Measurements from ENCODE around the gene PCSK2. TPM values are rescaled to one million over a fixed set of nuclear protein-coding genes. Genes with fewer than 3 reads are reported as not detected.

Gene PCSK2
- total RNA-seq, 4 donors from 2014 or later = 0.29 TPM; not detected in 3

DNA sequence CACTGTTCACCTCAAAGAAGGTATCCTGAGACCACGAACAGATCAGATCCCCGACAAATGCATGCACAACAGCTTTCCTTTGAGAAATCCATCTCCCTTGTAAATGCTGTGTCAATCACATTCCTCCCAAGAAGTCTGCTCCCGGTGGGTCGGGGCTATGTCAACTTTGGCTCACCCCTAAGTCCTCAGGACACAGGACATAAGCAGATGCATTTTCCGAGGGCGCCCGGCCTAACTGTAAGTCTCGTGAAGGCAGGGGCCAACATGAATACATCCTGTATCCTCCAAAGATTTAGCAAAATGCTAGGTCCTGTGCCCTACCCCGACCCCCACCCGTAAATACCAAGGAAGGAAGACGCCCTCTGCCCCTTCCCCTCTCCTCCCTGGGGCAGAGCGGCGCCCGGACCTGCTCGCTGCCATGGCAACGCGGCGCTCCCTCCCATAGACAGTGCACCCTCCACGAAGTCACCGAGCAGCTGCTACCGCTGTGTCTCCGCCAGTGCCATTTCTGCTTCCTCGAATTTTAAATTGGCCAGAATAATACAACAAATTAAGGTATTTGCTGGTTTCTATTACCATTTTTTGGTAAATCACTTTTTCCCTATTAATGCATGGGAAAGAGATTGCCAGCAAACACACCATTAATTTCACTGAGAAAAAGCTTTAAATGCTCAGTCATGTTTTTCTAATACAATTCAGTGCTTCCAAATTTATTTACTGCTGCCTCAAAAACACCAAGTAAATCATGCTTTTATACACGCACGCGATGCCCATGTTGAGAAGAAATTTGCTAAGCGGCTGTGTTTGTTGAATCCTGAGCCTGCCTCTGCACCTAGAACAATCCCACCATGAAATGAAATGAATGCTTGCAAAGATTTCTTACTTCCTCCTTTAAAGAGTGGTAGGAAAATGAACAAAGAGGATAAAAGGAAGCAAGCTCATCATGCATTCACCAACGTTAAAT, 100.6 kb downstream of the PCSK2 start:
- intact Hi-C loops (cut with DNase I; ENCODE audit: low total_unique reads) = no loop called here
- peaks cover 0 to 13% (median 7%) of the 10 kb centered on the region in 3 donors for H3K27me3 ChIP-seq
- no peaks in the 10 kb centered on the region for H3K36me3 ChIP-seq
- no peak for ATAC-seq
- in situ Hi-C loops (cut with MboI; ENCODE audit: low sequenced_read_pairs in 4 of 4) = no loop called here
- DNase-seq = no peak
- no peak overlapping the region for H3K27ac ChIP-seq
- H3K4me1 ChIP-seq = no peaks in the 10 kb centered on the region
- no peaks in the 10 kb centered on the region for H3K9me3 ChIP-seq
- no peak for TF ChIP-seq POLR2A (IDR thresholded peaks at IDR 0.05)
- TF ChIP-seq, protein P1, sequence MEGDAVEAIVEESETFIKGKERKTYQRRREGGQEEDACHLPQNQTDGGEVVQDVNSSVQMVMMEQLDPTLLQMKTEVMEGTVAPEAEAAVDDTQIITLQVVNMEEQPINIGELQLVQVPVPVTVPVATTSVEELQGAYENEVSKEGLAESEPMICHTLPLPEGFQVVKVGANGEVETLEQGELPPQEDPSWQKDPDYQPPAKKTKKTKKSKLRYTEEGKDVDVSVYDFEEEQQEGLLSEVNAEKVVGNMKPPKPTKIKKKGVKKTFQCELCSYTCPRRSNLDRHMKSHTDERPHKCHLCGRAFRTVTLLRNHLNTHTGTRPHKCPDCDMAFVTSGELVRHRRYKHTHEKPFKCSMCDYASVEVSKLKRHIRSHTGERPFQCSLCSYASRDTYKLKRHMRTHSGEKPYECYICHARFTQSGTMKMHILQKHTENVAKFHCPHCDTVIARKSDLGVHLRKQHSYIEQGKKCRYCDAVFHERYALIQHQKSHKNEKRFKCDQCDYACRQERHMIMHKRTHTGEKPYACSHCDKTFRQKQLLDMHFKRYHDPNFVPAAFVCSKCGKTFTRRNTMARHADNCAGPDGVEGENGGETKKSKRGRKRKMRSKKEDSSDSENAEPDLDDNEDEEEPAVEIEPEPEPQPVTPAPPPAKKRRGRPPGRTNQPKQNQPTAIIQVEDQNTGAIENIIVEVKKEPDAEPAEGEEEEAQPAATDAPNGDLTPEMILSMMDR (IDR thresholded peaks at IDR 0.05 in 4 of 5, conservative IDR thresholded peaks at IDR 0.05 in 1 of 5) = no peak
- no peak overlapping the region for H3K4me3 ChIP-seq

DNA sequence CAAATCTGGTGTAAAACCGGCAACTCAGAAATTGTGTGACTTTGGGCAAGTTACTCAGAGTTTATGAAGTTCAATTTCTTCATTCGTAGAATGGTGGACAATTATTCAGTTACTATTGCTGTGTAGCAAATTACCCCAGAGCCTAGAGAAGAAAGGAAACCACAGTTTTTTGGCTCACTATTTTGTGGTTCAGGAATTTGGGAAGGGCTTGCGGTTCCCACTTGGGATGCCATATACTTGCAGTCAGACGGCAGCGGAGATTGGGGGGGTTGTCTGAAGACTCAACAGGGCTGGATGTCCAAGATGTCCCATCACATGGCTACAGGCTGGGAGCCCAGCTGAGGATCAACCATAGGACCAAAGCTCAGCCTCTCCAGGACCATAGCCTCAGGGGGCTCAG, 108.1 kb downstream of the PCSK2 start:
- intact Hi-C loops (cut with DNase I; ENCODE audit: low total_unique reads) = no loop called here
- ATAC-seq = no peak

DNA sequence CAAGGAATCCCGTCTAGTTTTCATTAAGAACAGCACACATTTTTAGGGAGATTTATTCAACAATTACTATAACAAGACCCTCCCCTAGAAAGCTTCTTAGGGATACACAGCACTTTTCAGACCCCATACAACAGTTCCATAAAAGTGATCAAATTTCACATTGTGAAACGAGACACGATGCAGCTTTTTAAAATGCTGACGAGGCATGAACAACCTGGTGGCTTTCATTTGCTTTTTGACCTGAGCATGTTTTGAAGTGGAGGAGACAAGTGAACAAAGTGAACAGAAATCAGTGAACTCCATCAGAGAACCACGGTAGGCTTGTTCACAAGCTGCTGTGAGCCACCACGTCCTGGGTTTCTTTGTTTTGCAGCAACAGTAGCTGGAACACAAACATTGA, 112.2 kb downstream of the PCSK2 start:
- Histone ChIP-seq H3K36me3 (no peaks in the 10 kb centered on the region), H3K9me3 (no peaks in the 10 kb centered on the region), H3K4me1 (no peaks in the 10 kb centered on the region), H3K4me3 (no peak overlapping the region), H3K27me3 (no peaks in the 10 kb centered on the region), H3K27ac (no peak overlapping the region)
- ATAC-seq = no peak
- TF ChIP-seq, protein P1 (IDR thresholded peaks at IDR 0.05 in 4 of 5, conservative IDR thresholded peaks at IDR 0.05 in 1 of 5) = no peak
- in situ Hi-C loops (cut with MboI; ENCODE audit: low sequenced_read_pairs in 4 of 4) = no loop called here
- intact Hi-C loops (cut with DNase I; ENCODE audit: low total_unique reads) = no loop called here
- DNase-seq = no peak

More for the DNA sequence above, 108.1 kb downstream of the PCSK2 start:
- Histone ChIP-seq H3K4me3 (no peak overlapping the region), H3K27ac (no peak overlapping the region), H3K9me3 (no peaks in the 10 kb centered on the region), H3K4me1 (no peaks in the 10 kb centered on the region), H3K36me3 (no peaks in the 10 kb centered on the region), H3K27me3 (no peaks in the 10 kb centered on the region)
- no peak for DNase-seq
- in situ Hi-C loops (cut with MboI; ENCODE audit: low sequenced_read_pairs in 4 of 4) = no loop called here
- TF ChIP-seq POLR2A (IDR thresholded peaks at IDR 0.05) = no peak
- TF ChIP-seq, protein P1 (IDR thresholded peaks at IDR 0.05 in 4 of 5, conservative IDR thresholded peaks at IDR 0.05 in 1 of 5) = no peak

DNA sequence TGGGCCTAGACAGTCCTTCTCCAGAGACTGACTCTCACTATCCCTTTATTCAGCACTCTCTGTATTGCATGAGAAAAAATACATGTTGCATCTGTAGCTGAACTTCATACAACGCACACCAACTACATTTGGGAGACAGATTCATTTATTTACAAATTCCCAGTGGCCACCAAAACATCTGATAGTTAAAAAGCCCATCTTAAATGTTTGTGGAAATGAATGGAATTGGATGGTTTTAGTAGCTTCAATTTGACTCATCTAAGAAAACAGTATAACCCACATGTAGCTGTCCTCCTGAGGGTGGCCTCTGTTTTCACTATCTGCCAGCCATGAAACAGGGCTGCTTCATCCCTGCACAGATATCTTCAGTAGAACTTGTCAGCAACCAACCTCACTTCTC, 116.3 kb downstream of the PCSK2 start:
- no peaks in the 10 kb centered on the region for H3K27me3 ChIP-seq
- no peaks in the 10 kb centered on the region for H3K4me1 ChIP-seq
- no peaks in the 10 kb centered on the region for H3K36me3 ChIP-seq
- TF ChIP-seq, protein P1 (IDR thresholded peaks at IDR 0.05 in 4 of 5, conservative IDR thresholded peaks at IDR 0.05 in 1 of 5) = no peak
- TF ChIP-seq POLR2A (IDR thresholded peaks at IDR 0.05) = no peak
- H3K4me3 ChIP-seq = no peak overlapping the region
- in situ Hi-C loops (cut with MboI; ENCODE audit: low sequenced_read_pairs in 4 of 4) (no loop called here), intact Hi-C loops (cut with DNase I; ENCODE audit: low total_unique reads) (no loop called here)
- no peak for DNase-seq
- no peak overlapping the region for H3K27ac ChIP-seq
- no peaks in the 10 kb centered on the region for H3K9me3 ChIP-seq
- no peak for ATAC-seq
